GM10847 (cell line): ENCODE data around the gene ZBTB9.

ENCODE experiments used
- POLR2A ChIP-seq: IDR thresholded peaks from 2 replicates; pipeline ENCODE4 v1.6.1; 2011; ENCODE audit not compliant: insufficient read length; ENCODE audit errors: extremely low read depth

Gene ZBTB9

GRCh38 chr6:33459226-33459625, 4.8 kb downstream of the ZBTB9 start:
- no peak for TF ChIP-seq POLR2A

- TF ChIP-seq POLR2A, result no peak
Measured at GRCh38 chr6:33466075-33466735, 11.8 kb downstream of the ZBTB9 start.

GRCh38 chr6:33467091-33467490, 12.7 kb downstream of the ZBTB9 start:
- no peak for TF ChIP-seq POLR2A

GRCh38 chr6:33469661-33470060, 15.3 kb downstream of the ZBTB9 start:
- TF ChIP-seq POLR2A, result no peak

GRCh38 chr6:33477864-33478263, 23.5 kb downstream of the ZBTB9 start:
- TF ChIP-seq POLR2A, result no peak

GRCh38 chr6:33481192-33481591, 26.8 kb downstream of the ZBTB9 start:
- TF ChIP-seq POLR2A, result no peak

- TF ChIP-seq POLR2A, result no peak
Measured at GRCh38 chr6:33483678-33484077, 29.3 kb downstream of the ZBTB9 start.

GRCh38 chr6:33488339-33488738, 34.0 kb downstream of the ZBTB9 start:
- TF ChIP-seq POLR2A, result no peak

- TF ChIP-seq POLR2A, result no peak
Measured at GRCh38 chr6:33490198-33490597, 35.8 kb downstream of the ZBTB9 start.

GRCh38 chr6:33490621-33491020, 36.2 kb downstream of the ZBTB9 start:
- TF ChIP-seq POLR2A, result no peak

GRCh38 chr6:33492093-33492492, 37.7 kb downstream of the ZBTB9 start:
- TF ChIP-seq POLR2A, result no peak

- no peak for TF ChIP-seq POLR2A
Measured at GRCh38 chr6:33497157-33497556, 42.8 kb downstream of the ZBTB9 start.

- no peak for TF ChIP-seq POLR2A
Measured at GRCh38 chr6:33502486-33502885, 48.1 kb downstream of the ZBTB9 start.

GRCh38 chr6:33504486-33504885, 50.1 kb downstream of the ZBTB9 start:
- no peak for TF ChIP-seq POLR2A

- TF ChIP-seq POLR2A, result no peak
Measured at GRCh38 chr6:33505548-33506370, 51.4 kb downstream of the ZBTB9 start.
